Head of caudate nucleus (tissue), 42 donors: ENCODE results near the gene HIRA.
A peak's percentile ranks its signal among the peaks of the same experiment; 100 is the strongest.

Experiments
- DNase-seq, 42 donors: peaks; one replicate each; pipeline versions ENCODE4 v3.0.0 to v3.0.0-alpha.2; 2020 to 2021; ENCODE audit warnings: mixed read lengths in 7 of 42
- intact Hi-C: fragments of 100-400 bp; cut with DNase I; formaldehyde crosslinking; loops from one replicate; pipeline ENCODE4 v1.15.0; 2022

HIRA gene

DNA sequence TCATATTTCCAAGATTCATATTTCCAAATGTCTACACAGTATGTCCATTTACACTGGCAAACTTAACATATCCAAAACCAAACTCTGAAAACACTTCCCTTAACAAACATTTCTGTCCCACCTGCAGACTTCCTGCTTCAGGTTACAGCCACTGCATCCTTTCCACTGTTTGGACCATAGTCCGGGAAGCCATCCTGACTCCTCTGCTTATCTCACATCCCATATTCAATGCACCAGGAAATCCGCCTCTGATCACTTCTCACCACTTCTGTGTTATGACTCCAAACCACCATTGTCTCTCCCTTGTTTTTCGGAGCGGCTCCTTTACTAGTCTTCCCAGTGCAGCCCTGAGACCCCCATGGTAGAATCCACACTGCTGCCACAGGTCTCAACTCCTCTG is 30.1 kb downstream of the HIRA start:
- intact Hi-C loops, result no loop called here
- no peak for DNase-seq

DNA sequence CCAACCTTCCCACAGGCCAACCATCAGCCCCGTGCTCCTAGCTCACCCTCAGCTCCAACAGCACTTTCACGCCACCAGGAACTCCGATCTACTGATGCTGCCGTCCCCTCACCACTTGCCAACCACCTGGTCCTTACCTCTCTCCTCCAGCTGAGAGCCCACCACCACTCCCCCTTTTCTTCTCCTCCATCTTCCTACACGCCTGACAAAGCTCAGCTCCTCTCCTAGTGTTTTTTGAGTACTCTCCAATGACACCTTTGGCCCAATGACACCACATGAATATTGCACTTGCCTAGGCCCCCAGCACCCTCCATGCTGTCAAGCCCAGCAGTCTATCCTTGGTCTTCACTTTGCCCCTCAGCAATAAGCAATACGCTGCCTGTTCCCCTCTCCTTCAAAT is 30.7 kb downstream of the HIRA start:
- no peak for DNase-seq
- intact Hi-C loops, result no loop called here

DNA sequence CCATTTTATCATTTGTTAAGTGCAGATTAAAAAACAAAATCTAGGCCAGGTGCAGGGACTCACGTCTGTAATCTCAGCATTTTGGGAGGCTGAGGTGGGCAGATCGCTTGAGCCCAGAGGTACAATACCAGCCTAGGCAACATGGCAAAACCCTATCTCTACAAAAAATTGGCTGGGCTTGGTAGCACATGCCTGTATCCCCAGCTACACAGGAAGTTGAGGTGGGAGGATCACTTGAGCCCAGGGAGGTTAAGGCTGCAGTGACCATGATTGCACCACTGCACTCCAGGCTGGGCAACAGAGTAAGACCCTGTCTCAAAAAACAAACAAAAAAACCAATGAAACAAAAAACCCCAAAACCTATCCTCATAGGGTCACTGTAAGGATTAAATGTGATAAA is 32.9 kb downstream of the HIRA start:
- intact Hi-C loops, result no loop called here
- no peak for DNase-seq

DNA sequence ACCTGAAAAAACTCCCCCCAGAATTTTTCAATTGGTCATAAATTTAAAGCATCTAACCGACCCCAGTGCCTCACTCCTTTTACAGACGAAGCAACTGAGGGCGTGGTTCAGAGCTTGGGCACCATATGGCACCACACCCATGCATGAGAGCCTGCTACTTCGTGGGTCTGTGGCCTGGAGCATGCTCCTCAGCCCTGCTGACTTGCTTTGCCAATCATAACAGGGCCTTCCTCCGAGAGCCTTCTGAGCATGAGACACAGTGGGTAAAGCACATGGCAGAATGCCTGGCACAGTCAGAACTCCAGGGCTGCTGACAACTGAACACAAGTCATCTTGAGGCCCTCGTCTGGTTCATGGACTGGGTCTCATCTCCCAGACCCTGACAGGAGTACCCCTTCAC is 33.3 kb downstream of the HIRA start:
- no peak for DNase-seq

DNA sequence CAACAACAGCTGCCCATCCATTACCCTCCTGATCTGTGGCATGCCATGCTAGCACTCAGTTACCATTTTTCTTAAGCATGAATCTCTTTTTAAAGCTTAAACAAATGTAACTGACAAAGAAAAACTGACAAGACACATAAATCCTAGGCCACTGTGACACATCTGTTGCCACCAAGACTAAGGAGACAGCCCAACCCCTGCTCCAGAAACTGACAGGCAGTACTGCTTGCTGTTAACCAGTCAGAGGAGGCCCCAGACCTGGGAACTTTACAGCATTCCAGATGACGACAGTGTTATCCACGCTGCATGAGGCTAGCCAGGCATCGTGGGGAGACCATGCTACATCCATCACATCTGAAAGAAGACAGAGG is 33.8 kb downstream of the HIRA start:
- DNase-seq, result no peak
- intact Hi-C loops, result no loop called here

More for the DNA sequence above, 33.3 kb downstream of the HIRA start:
- intact Hi-C loops, result no loop called here

DNA sequence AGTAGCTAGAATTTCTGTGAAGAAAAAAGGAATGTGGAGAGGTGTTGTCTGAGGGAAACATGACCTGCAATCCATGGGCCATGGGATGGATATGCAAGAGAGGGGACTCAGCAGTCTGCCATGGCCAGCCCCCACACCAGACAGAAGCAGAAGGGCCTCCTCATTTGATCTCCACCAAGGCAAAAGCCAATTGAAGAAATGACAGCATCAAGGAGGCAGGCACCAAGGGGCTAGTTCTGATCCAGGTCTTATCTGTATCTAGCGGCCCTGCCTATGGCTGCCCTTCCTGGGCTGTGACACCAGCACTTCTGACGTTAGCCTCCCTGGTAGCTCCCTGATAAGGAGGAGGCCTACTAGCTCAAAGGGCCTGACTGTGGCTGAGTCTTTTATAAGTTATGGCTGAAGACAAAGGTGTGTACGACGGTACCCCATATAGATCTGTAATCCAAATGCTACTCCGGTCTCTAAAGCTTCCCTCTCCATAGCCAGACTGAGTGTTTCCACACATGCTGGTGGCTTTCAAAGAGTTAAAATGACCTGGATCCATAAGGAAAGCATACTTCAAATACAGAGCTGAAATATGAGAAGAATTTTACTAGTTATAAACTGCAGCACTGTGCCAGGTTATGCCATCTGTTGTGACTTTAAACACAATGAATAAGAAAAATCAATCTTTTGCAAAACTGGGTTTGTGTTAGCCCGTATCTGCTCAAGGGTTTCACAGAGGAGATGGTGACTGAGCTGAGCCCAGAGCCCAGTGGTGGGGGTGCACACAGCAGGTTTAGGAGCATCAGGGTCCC is 34.4 kb downstream of the HIRA start:
- intact Hi-C loops, result no loop called here
- no peak for DNase-seq

GRCh38 chr22:19396561-19396933 is 35.0 kb downstream of the HIRA start:
- intact Hi-C loops, result no loop called here
- DNase-seq, result peak in 1 of 42 donors; percentile 35

DNA sequence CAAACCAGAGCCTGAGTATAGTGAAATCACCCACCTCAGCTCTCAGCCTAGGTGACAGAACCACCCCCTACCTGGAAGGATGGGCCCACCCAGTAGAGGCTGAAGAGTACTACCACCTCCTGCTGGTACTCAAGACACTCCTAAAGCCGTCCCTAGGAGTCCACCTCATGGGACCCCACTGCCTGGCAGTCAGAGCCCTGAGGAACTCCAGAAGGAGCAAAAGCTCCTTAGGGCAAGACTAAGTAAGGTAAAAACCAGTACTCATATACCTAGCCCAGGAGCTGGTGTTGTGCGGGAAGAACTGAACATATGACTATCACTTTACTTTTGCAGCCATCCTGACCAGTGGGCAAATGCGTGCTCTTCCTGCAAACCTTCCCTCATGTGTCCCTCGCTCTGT is 36.3 kb downstream of the HIRA start:
- intact Hi-C loops, result no loop called here
- no peak for DNase-seq

DNA sequence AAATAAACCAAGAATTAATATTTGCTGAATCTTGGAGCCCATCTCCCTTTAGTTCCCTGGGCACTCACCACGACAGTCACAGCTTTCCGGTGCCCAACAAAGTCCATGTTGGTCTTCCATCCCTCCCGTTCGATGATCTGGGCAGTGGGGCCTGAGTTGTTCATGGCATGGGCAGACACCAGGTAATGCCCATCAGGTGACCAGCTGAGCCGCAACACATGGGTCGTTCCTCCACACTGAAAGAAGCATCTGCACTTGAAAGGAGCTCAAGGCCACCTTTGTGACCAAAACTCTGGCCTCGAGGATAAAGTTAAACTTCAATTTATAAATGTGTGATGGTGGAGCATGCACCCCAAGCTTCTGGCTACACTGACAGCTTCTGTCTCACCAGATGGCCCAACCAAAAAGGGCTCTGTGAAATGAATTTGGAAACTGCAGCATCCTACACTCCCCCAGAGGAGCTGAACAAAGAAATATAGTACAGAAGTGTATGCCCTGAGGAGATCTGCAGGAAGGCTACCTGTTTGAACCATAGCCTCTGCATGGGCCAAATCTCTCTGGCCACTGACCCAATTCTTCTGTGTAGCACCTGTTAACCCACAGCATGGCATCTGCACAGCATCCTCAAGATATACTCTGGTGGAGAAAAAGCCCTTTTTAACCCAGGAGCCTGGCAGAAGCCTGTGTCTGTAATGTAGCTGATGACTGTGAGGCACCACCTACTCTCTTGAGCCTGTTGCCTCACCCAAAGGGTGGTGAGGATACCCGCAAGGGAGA is 37.1 kb downstream of the HIRA start:
- intact Hi-C loops, result no loop called here
- peak in 1 of 42 donors; percentile 25 for DNase-seq

GRCh38 chr22:19393704-19394103 is 37.8 kb downstream of the HIRA start:
- intact Hi-C loops, result no loop called here
- peak in 1 of 42 donors; percentile 33 for DNase-seq

- DNase-seq, result no peak
- intact Hi-C loops, result no loop called here
These were observed 44.0 kb downstream of the HIRA start for GRCh38 chr22:19387575-19387974.

- intact Hi-C loops, result no loop called here
- no peak for DNase-seq
These were observed 44.5 kb downstream of the HIRA start for GRCh38 chr22:19387038-19387437.

GRCh38 chr22:19386248-19386647 is 45.3 kb downstream of the HIRA start:
- intact Hi-C loops, result no loop called here
- DNase-seq, result no peak

DNA sequence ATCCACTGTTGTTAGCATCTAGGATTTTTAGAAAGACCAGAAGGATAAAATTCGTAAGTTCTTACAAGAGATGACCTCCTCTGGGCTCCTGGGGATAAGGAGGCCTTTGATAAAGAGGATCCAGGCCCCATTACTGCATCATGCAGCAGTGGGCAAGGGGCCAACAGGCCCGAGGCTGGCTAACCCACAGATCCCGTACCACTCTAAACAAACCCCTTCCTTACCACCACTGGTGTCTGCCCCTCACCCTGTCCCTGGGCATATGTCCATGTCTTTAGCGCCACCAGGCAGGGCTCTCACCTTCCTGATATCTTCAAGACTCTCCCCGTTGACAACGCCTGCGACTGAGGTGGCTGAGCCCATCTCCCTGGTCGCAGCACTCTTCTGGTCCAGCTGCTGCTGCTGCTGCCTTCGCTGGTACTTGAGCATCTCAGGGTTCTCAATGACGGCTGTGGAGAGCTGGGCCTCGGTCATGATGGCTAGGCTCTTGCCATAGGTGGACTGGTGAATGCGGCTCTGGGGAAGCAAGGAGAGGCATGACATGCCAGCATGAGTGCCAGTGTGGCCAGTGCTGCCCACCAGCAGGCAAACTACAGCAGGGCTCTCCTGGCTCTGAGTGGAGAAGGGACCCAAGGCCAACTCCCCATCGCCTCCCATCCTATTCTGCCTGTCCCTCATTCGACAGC is 46.2 kb downstream of the HIRA start:
- intact Hi-C loops, result no loop called here
- DNase-seq, result peak in 1 of 42 donors; percentile 22

- DNase-seq, result peak in 2 of 42 donors; percentile 5 to 32
- intact Hi-C loops, result no loop called here
These were observed 48.2 kb downstream of the HIRA start for GRCh38 chr22:19383292-19383691.

DNA sequence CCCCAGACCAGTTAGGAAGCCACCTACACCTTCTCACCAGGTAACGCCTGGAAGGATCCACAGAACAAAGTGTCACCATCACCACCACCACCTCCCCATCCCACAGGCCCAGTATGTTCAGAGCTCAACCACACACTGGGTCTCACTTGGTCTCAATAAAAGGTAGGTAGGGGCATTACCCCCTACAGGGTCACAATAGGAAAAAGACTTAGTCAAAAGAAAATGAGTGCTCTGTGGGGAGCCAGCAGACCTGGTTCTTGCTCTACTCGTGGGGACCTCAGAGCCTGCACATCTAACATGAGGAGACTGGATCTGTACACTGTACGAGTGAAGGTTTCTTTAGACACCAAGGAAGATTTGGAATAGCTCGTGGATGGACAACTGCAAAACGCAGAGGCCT is 49.3 kb downstream of the HIRA start:
- intact Hi-C loops, result no loop called here
- DNase-seq, result peak in 2 of 42 donors; percentile 2 to 33

- intact Hi-C loops, result no loop called here
- DNase-seq, result peak in 1 of 42 donors; percentile 2
These were observed 53.2 kb downstream of the HIRA start for GRCh38 chr22:19378344-19378674.

DNA sequence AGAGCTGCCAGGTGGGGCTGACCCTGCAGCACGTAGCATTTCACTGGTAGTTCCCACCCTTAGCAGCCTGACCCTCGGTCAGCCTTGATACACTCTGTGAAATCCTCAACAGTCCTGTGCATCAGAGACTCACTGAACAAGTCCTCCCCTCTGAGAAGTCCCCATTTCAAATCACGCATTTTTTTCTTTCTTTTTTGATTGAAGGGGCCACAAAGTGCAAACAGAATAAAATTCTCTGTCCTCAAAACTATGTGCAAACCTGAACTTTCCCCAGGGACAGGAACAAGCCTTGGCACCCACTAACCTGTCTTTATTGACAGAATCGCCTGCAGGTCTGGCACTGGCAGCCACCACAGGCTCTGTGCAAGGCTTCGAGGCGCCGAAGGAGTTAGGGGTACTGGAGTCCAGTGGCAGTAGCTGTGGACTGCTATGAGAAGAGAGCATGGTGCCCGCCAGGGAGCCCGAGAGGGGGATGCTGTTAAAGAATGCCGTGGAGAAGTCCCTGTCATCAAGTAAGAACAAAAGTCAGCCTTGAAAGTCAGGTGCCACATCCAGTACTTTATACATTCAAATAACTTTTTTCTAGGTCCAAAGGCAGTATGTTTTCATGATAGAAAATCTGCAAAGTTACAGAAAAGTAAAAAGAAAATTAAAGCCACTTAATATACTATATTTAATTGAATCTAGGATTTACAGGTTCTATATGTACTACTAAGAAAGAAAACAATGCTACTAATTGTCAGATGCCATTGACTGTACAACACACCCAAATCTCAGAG is 53.8 kb downstream of the HIRA start:
- intact Hi-C loops, result no loop called here
- DNase-seq, result peak in 1 of 42 donors; percentile 5

- intact Hi-C loops, result no loop called here
- peak in 1 of 42 donors; percentile 8 for DNase-seq
These were observed 54.6 kb downstream of the HIRA start for GRCh38 chr22:19376971-19377370.
